SK-N-SH (cell line): ENCODE results near the gene FAM184B. TPM values are rescaled to one million over a fixed set of nuclear protein-coding genes. Genes with fewer than 3 reads are reported as not detected.

Source experiments
- CTCF ChIA-PET: fragments of 300-600, 350-600 bp; formaldehyde crosslinking; extraction: SDS; loops from one replicate; lab custom pipeline; 2021; lab: Yijun Ruan, JAX
- POLR2A ChIA-PET: fragments of 350-600 bp; sonication (Branson Sonifier 250); formaldehyde crosslinking; extraction: SDS; loops from one replicate; lab custom pipeline; 2020; ENCODE audit warnings: antibody characterized with exemption, inconsistent platforms; lab: Yijun Ruan, JAX
- DNase-seq: peaks from one replicate; pipeline ENCODE4 v3.0.0; 2012
- H2AFZ ChIP-seq: fragments of 200-600 bp; sonication (generic); 2 replicates; pipeline ENCODE4 v1.8.1; 2016; ENCODE audit warnings: antibody characterized with exemption, mild to moderate bottlenecking, low read depth
- H3F3A ChIP-seq: fragments of 200-600 bp; sonication (generic); replicated peaks from 2 replicates; pipeline ENCODE3; 2016; ENCODE audit warnings: antibody characterized with exemption, mild to moderate bottlenecking; ENCODE audit not compliant: insufficient read depth
- H3K27ac ChIP-seq, 2 experiments: fragments of 200-500 bp in 1 of 2; fragments of 200-600 bp in 1 of 2; sonication (Bioruptor generic) in 1 of 2; sonication (generic), shearing (Covaris generic) in 1 of 2; 2 replicates each; pipeline versions ENCODE4 v1.5.1 to v1.6.1; 2014 to 2016; ENCODE audit warnings: low read depth in 2 of 2, inconsistent platforms in 1 of 2, low read length in 1 of 2, mild to moderate bottlenecking in 1 of 2, mixed read lengths in 1 of 2
- H3K27me3 ChIP-seq: fragments of 200-600 bp; sonication (generic), shearing (Covaris generic); 2 replicates; pipeline ENCODE4 v1.6.1; 2016; ENCODE audit warnings: mixed run types; ENCODE audit not compliant: insufficient read depth
- H3K36me3 ChIP-seq, 2 experiments: fragments of 200-500 bp in 1 of 2; fragments of 200-600 bp in 1 of 2; sonication (Bioruptor generic) in 1 of 2; sonication (generic) in 1 of 2; replicated peaks in 1 of 2; 2 replicates each; pipeline versions ENCODE3 to v1.5.1; 2014 to 2016; ENCODE audit warnings: low read length in 1 of 2, mild to moderate bottlenecking in 1 of 2; ENCODE audit not compliant: insufficient read depth in 2 of 2, control insufficient read depth in 1 of 2
- H3K4me1 ChIP-seq, 2 experiments: fragments of 200-500 bp in 1 of 2; fragments of 200-600 bp in 1 of 2; sonication (Bioruptor generic) in 1 of 2; sonication (generic), shearing (Covaris generic) in 1 of 2; 2 replicates each; pipeline versions ENCODE4 v1.5.1 to v1.6.1; 2014 to 2016; ENCODE audit warnings: low read depth in 1 of 2, low read length in 1 of 2, mixed run types in 1 of 2; ENCODE audit not compliant: insufficient read depth in 2 of 2, control insufficient read depth in 1 of 2
- H3K4me2 ChIP-seq: fragments of 200-600 bp; sonication (generic), shearing (Covaris generic); 2 replicates; pipeline ENCODE4 v1.6.1; 2017; ENCODE audit warnings: mixed run types
- H3K4me3 ChIP-seq, 2 experiments: fragments of 200-500 bp in 1 of 2; fragments of 200-600 bp in 1 of 2; sonication (Bioruptor generic) in 1 of 2; sonication (generic), shearing (Covaris generic) in 1 of 2; 2 replicates each; pipeline versions ENCODE4 v1.5.1 to v1.8.1; 2014 to 2016; ENCODE audit warnings: low read depth in 2 of 2, inconsistent platforms in 1 of 2, low read length in 1 of 2, mild to moderate bottlenecking in 1 of 2, mixed read lengths in 1 of 2, moderate library complexity in 1 of 2
- H3K79me2 ChIP-seq: fragments of 200-600 bp; sonication (generic); 2 replicates; pipeline ENCODE4 v1.8.1; 2017; ENCODE audit warnings: mild to moderate bottlenecking; ENCODE audit not compliant: insufficient read depth
- H3K9ac ChIP-seq: fragments of 200-600 bp; sonication (generic); 2 replicates; pipeline ENCODE4 v1.6.1; 2017; ENCODE audit warnings: mixed run types
- H3K9me2 ChIP-seq: fragments of 200-600 bp; sonication (generic); 2 replicates; pipeline ENCODE4 v1.6.1; 2017; ENCODE audit warnings: mixed run types
- H3K9me3 ChIP-seq: fragments of 200-600 bp; sonication (generic); 2 replicates; pipeline ENCODE4 v1.6.1; 2017; ENCODE audit warnings: mixed run types, mild to moderate bottlenecking, moderate library complexity
- H4K20me1 ChIP-seq: fragments of 200-600 bp; sonication (generic); 2 replicates; pipeline ENCODE4 v1.6.1; 2017; ENCODE audit warnings: mild to moderate bottlenecking, mixed run types; ENCODE audit not compliant: insufficient read depth
- CHD2 ChIP-seq: fragments of 150-350 bp; IDR thresholded peaks from 2 replicates; pipeline ENCODE4 v1.6.1; 2018; ENCODE audit warnings: low read length; ENCODE audit not compliant: partially characterized antibody
- EP300 ChIP-seq, 2 experiments: IDR thresholded peaks; 2 replicates each; pipeline versions ENCODE4 v1.4.0 to v1.6.1; 2012; ENCODE audit warnings: borderline replicate concordance in 1 of 2, low read depth in 1 of 2, low read length in 1 of 2
- EZH2phosphoT487 ChIP-seq: fragments of 200-600 bp; sonication (generic); IDR thresholded peaks from 2 replicates; pipeline ENCODE4 v1.6.1; 2017; ENCODE audit warnings: low read depth, mixed run types, mild to moderate bottlenecking, antibody characterized with exemption, moderate library complexity, borderline replicate concordance
- FOSL2 ChIP-seq: IDR thresholded peaks from 2 replicates; pipeline ENCODE4 v1.4.0; 2012; ENCODE audit warnings: low read depth, mild to moderate bottlenecking, moderate library complexity, borderline replicate concordance
- FOXJ3 ChIP-seq: sonication (generic); formaldehyde crosslinking; IDR thresholded peaks from 2 replicates; pipeline ENCODE4 v1.5.1; 2020; ENCODE audit warnings: mild to moderate bottlenecking, missing genetic modification reagents
- JUND ChIP-seq: IDR thresholded peaks from 2 replicates; pipeline ENCODE4 v1.4.0; 2012
- MAX ChIP-seq: IDR thresholded peaks from 2 replicates; pipeline ENCODE4 v1.4.0; 2012; ENCODE audit warnings: low read depth
- MEF2A ChIP-seq: IDR thresholded peaks from 2 replicates; pipeline ENCODE4 v1.4.0; 2012; ENCODE audit warnings: low read depth, borderline replicate concordance
- NRF1 ChIP-seq: IDR thresholded peaks from 2 replicates; pipeline ENCODE4 v1.6.1; 2012; ENCODE audit warnings: low read depth, mild to moderate bottlenecking, low read length
- PBX3 ChIP-seq: IDR thresholded peaks from 2 replicates; pipeline ENCODE4; 2012
- RCOR1 ChIP-seq: fragments of 150-350 bp; IDR thresholded peaks from 2 replicates; pipeline ENCODE4 v1.6.1; 2017; ENCODE audit warnings: antibody characterized with exemption, low read length
- RXRA ChIP-seq: IDR thresholded peaks from 2 replicates; pipeline ENCODE4 v1.4.0; 2012; ENCODE audit warnings: low read depth, mild to moderate bottlenecking, borderline replicate concordance
- SMC3 ChIP-seq: IDR thresholded peaks from 2 replicates; pipeline ENCODE4 v1.6.1; 2012; ENCODE audit warnings: low read depth, low read length, improper control_type of control experiment
- TCF12 ChIP-seq: IDR thresholded peaks from 2 replicates; pipeline ENCODE4 v1.4.0; 2012
- USF1 ChIP-seq: IDR thresholded peaks from 2 replicates; pipeline ENCODE4 v1.4.0; 2012; ENCODE audit warnings: low read depth, borderline replicate concordance
- USF2 ChIP-seq: fragments of 150-350 bp; IDR thresholded peaks from 2 replicates; pipeline ENCODE4 v1.6.1; 2017; ENCODE audit warnings: antibody characterized with exemption, low read length, low read depth, borderline replicate concordance
- YY1 ChIP-seq: IDR thresholded peaks from 2 replicates; pipeline ENCODE4 v1.4.0; 2012; ENCODE audit warnings: low read depth, mild to moderate bottlenecking
- ZBTB33 ChIP-seq: IDR thresholded peaks from 2 replicates; pipeline ENCODE4 v1.4.0; 2012; ENCODE audit warnings: low read depth, borderline replicate concordance
- WGBS: methylation state at CpG from one replicate; pipeline ENCODE4 v1.1.6; 2017; ENCODE audit warnings: low lambda C conversion rate; 5-methylcytosine and 5-hydroxymethylcytosine counted together
- polyA plus RNA-seq, 3 experiments: library from polyadenylated mRNA; depleted of rRNA; stranded (reverse); fragments of >200 nt; gene quantifications; 2 replicates each; pipeline ENCODE4 v1.2.3, GENCODE V29; 2012

The FAM184B gene
- polyA plus RNA-seq, 1 of the 3 experiments (the other 2 are of a cell fraction), result not detected

GRCh38 chr4:17807446-17807845, 26.0 kb upstream of the FAM184B start:
- peaks cover 97% of the 10 kb centered on the region for H3K79me2 ChIP-seq
- H3K9me2 ChIP-seq, result no peaks in the 10 kb centered on the region
- POLR2A ChIA-PET, result no interaction called here
- no peak for DNase-seq
- H3K4me1 ChIP-seq, result peaks cover 4 to 16% of the 10 kb centered on the region in 2 experiments; a peak in 3 of 4 replicates
- no peak overlapping the region for H3K27ac ChIP-seq
- H3K4me2 ChIP-seq, result peak overlapping the region; percentile 86
- no peak for TF ChIP-seq TCF12
- TF ChIP-seq RCOR1, result no peak
- no peak for TF ChIP-seq USF1
- TF ChIP-seq FOSL2, result no peak
- no peak for TF ChIP-seq CHD2
- no peak for TF ChIP-seq MAX
- no peak for TF ChIP-seq EZH2phosphoT487
- no peak for TF ChIP-seq JUND
- TF ChIP-seq RXRA, result no peak
- no peak for TF ChIP-seq EP300 (IDR thresholded peaks at IDR 0.05; ENCODE audit: borderline replicate concordance in 1 of 2, low read depth in 1 of 2, low read length in 1 of 2)
- TF ChIP-seq MEF2A, result no peak
- TF ChIP-seq, all 33 proteins: peak for 0
- H3K9ac ChIP-seq, result peak overlapping the region; percentile 16; the same call in 1 of the 2 replicates
- H2AFZ ChIP-seq, result no peak overlapping the region
- H3K4me3 ChIP-seq, result peak overlapping the region; percentile 31 to 89
- peaks cover 41% of the 10 kb centered on the region for H4K20me1 ChIP-seq
- H3K9me3 ChIP-seq, result no peaks in the 10 kb centered on the region
- H3K27me3 ChIP-seq, result no peaks in the 10 kb centered on the region
- CTCF ChIA-PET, result interaction anchor here (0.8 to 4.8 kb wide), 16 partner anchors 8 to 788 kb away, joined by 3 to 44 read pairs (median 4); no protein-coding TSS in a partner anchor
- H3F3A ChIP-seq, result peaks cover 6% of the 10 kb centered on the region
- 58% methylated on average over 6 of the region's 6 CpGs for WGBS
- H3K36me3 ChIP-seq, result peaks cover 37 to 45% of the 10 kb centered on the region in 2 experiments

GRCh38 chr4:17805580-17806155, 24.2 kb upstream of the FAM184B start:
- Histone ChIP-seq H3K9me3 (no peaks in the 10 kb centered on the region), H3K4me2 (no peak overlapping the region), H3F3A (peaks cover 6% of the 10 kb centered on the region), H3K27ac (no peak overlapping the region), H3K4me3 (no peak overlapping the region), H3K9ac (no peak overlapping the region), H3K27me3 (no peaks in the 10 kb centered on the region), H3K4me1 (peaks cover 4 to 16% of the 10 kb centered on the region in 2 experiments; a peak in 3 of 4 replicates), H3K9me2 (no peaks in the 10 kb centered on the region), H4K20me1 (peaks cover 41% of the 10 kb centered on the region), H3K36me3 (peaks cover 48 to 50% of the 10 kb centered on the region in 2 experiments), H2AFZ (no peak overlapping the region), H3K79me2 (peaks cover 96% of the 10 kb centered on the region)
- no peak for DNase-seq
- CTCF ChIA-PET, result interaction anchor here (0.6 to 2.0 kb wide), 5 partner anchors 9 to 256 kb away, joined by 3 to 7 read pairs (median 4); no protein-coding TSS in a partner anchor
- WGBS, result 97% methylated on average over 3 of the region's 3 CpGs
- POLR2A ChIA-PET, result no interaction called here
- TF ChIP-seq FOXJ3 (CRISPR knock-in tag), result no peak
- TF ChIP-seq USF2, result no peak
- TF ChIP-seq EP300 (IDR thresholded peaks at IDR 0.05; ENCODE audit: borderline replicate concordance in 1 of 2, low read depth in 1 of 2, low read length in 1 of 2), result no peak
- no peak for TF ChIP-seq CHD2
- no peak for TF ChIP-seq USF1
- TF ChIP-seq MAX, result no peak
- no peak for TF ChIP-seq ZBTB33
- TF ChIP-seq MEF2A, result no peak
- no peak for TF ChIP-seq SMC3
- no peak for TF ChIP-seq PBX3
- no peak for TF ChIP-seq YY1
- no peak for TF ChIP-seq NRF1
